ENCODE data around the gene BRD8. TPM values are rescaled to one million over a fixed set of nuclear protein-coding genes. Genes with fewer than 3 reads are reported as not detected.

BRD8 gene
- total and polyA plus RNA-seq, 9 of the 15 experiments (the other 6 are each of a cell fraction or from before 2014, with no cell fraction given): 54.6 to 163 (median 87.0) TPM

- no peak overlapping the region for H3K9ac ChIP-seq (ENCODE audit: insufficient read depth in 1 of 2, low read depth in 2 of 2, low read length in 2 of 2)
- in situ Hi-C loops (cut with MboI): loop anchor here (25.0 kb wide), 1 partner anchor 219 kb away; no protein-coding TSS in a partner anchor
- no peak overlapping the region for H3K4me3 ChIP-seq
- H3K9me3 ChIP-seq (replicated peaks; ENCODE audit: control insufficient read depth, insufficient read depth, low read depth, low read length): no peaks in the 10 kb centered on the region
- no peaks in the 10 kb centered on the region for H3K9me1 ChIP-seq (ENCODE audit: control insufficient read depth, insufficient read depth, low read length)
- no peaks in the 10 kb centered on the region for H4K20me1 ChIP-seq (replicated peaks; ENCODE audit: control insufficient read depth, insufficient read depth, low read length)
- POLR2A ChIA-PET: interaction anchor here (1.0 to 1.5 kb wide), 2 partner anchors 14 to 145 kb away, joined by 3 to 4 read pairs; partner anchors contain the start of genes BRD8, FAM53C and KIF20A
- H3K79me2 ChIP-seq (ENCODE audit: control insufficient read depth, insufficient read depth, low read length): no peaks in the 10 kb centered on the region
- no peak overlapping the region for H3K4me2 ChIP-seq (ENCODE audit: insufficient read depth, low read length)
- CTCF ChIA-PET (ENCODE audit: low intra/inter-chr PET ratio): interaction anchor here (0.7 kb wide), 1 partner anchor 82 kb away, joined by 3 read pairs; no protein-coding TSS in a partner anchor
- no peak for TF ChIP-seq MED1 (CRISPR knock-in tag; IDR thresholded peaks at IDR 0.05; ENCODE audit: borderline replicate concordance)
- no peak for TF ChIP-seq ELK3 (CRISPR knock-in tag; IDR thresholded peaks at IDR 0.05)
- TF ChIP-seq SRSF1 (IDR thresholded peaks at IDR 0.05; ENCODE audit: low read depth, low read length): no peak
- TF ChIP-seq CBX8 (IDR thresholded peaks at IDR 0.05; ENCODE audit: borderline replicate concordance, extremely low read depth, low read depth, low read length, poor library complexity, severe bottlenecking): no peak
- TF ChIP-seq RBBP5 (IDR thresholded peaks at IDR 0.05; ENCODE audit: borderline replicate concordance, insufficient read depth, low read length, poor library complexity, severe bottlenecking): no peak
- TF ChIP-seq MAFK (IDR thresholded peaks at IDR 0.05; ENCODE audit: low read length): no peak
- no peak for TF ChIP-seq HMG20A (CRISPR knock-in tag; conservative IDR thresholded peaks at IDR 0.05)
- TF ChIP-seq ZNF133 (CRISPR knock-in tag; IDR thresholded peaks at IDR 0.05): no peak
- FAIRE-seq (no peak), ATAC-seq (no peak), DNase-seq (ENCODE audit: extremely low read depth in 1 of 4, low spot score in 3 of 4) (no peak)
- 96% methylated on average over 2 of the region's 3 CpGs for WGBS (ENCODE audit: insufficient coverage, low coverage, missing lambda C conversion rate)
- H3K27me3 ChIP-seq (ENCODE audit: control insufficient read depth in 2 of 2, insufficient read depth in 2 of 2, low read length in 2 of 2): no peaks in the 10 kb centered on the region
- no peak overlapping the region for H2AFZ ChIP-seq (ENCODE audit: low read depth, low read length)
- BruUV-seq (replicated peaks): no TSS peak
- no peak overlapping the region for H3K27ac ChIP-seq (ENCODE audit: extremely low read depth, low read depth, low read length)
- intact Hi-C loops (cut with micrococcal nuclease): no loop called here
- no peaks in the 10 kb centered on the region for H3K4me1 ChIP-seq (replicated peaks in 1 of 2; ENCODE audit: control insufficient read depth in 2 of 2, insufficient read depth in 2 of 2, low read length in 2 of 2)
- peaks cover 79% of the 10 kb centered on the region for H3K36me3 ChIP-seq (ENCODE audit: control insufficient read depth, insufficient read depth, low read length)
Observed at GRCh38 chr5:138192826-138193225, 14.4 kb upstream of the BRD8 start.

Measured in K562 (cell line).